Limb (tissue), 2 donors: ENCODE measurements around the gene SCN7A.
A peak's percentile ranks its signal among the peaks of the same experiment; 100 is the strongest.
"Not testable (repeated sequence)": the region's sequence is repeated elsewhere in the genome, so short reads cannot be mapped to it uniquely, and the experiment has no call there.

Source experiments
- DNase-seq, 2 donors: peaks; one replicate each; pipeline ENCODE4 v3.0.0-alpha.2; 2016; ENCODE audit errors: extremely low spot score in 2 of 2

Gene SCN7A

DNA sequence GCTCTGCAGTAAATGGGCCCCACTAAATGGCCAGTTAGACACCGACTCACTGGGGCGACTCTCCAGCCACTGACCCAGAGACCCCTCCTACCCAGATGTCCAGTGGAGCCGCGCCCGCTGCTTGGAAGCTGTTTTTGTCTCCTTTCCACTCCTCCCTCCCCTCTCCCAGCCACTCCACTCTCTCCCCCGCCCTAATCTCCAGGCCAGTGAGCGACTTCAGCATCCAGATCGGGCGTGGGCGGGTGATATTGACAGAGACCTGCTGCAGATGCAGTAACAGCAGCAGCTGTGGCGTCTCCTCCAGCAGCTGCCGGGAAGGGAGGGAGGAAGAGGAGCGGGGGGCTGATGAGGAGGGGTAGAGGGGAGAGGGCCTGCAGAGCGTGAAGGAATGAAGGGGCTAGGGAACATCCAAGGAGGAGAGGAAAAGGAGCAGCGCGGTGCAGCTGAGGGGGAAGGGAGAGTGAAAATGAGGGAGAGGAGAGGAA is at the start of gene SCN7A:
Gene SCN7A, minus strand, starts transcription at position 110 of the 485 bp plus-strand sequence. CDS start 16,553 bp downstream, outside the sequence.
- peak; percentile 80 to 89 for DNase-seq

DNA sequence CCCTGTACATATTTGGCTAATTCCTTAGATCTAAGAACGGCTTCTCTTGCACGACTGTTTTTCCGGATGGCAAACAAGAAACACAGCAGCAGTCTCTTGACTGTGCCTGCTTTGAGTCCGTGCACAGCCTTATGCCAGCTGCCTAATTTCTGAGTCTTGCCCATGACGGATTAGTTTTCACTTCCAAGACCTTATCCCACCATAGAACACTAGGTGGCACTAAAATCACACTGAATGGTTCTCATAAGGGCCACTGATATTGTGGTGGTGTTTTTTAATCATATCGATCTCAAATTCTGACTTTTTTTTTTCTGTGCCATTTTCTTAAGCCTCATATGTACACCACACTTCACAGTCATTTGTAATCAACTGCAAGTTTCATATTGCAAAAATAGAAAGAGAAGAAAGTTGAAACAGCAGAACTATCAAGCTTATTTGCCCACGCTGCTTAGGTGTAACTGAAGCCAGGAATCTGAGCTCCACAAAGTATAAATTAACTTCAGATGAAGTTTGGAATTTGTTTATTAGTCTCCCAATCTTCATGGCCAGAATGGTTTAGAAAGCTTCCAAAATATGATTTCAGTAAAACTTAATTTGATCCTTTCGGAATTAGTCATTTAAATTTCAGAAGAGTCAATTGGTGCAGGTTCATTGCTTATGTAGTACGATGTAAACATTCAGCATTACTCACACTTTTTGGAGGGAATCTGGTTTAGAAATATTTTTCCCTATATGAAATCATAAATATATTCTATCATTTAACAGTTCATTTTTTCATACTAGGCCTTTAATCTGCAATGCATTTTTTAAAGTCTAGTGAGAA is 45.5 kb upstream of the SCN7A start:
- DNase-seq: peak; percentile 50 to 80

DNA sequence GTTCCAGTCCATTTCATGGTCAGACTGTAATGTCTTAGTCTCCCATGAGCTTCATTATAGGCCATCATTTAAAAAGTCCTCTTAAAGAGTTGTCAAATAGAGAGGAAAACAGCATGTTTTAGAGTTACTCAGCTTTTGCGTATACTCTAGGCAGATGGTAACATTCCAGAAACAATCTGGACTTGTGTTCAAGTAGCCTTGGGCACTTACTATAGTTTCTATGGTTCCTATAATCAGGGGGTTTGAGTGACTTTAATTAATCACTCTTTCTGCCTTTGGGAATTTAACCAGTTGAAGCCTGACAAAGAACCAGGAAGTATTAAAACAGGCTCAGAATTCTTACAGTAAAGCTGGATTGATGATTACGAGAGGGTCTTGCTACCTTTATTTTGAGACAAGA is 42.1 kb upstream of the SCN7A start:
- no peak for DNase-seq

DNA sequence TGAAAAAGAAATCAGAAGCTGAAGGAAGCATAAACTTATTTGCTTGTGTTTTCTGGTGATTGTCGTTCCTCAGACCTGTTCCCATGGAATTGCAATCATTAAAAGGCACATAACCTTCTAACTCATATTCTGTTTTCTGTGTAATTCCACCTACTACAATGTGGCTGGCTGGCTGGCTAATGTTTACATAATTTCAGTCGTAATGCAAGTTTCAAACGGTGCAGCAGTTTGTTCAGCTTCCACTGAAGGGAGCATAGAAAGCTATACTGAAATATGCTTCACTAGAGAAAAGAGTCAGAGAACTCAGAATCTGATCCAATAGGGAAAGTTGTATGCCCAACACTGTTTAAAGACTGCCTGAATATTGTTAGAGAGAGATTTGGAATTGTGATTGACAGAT is 27.1 kb upstream of the SCN7A start:
- DNase-seq: no peak

DNA sequence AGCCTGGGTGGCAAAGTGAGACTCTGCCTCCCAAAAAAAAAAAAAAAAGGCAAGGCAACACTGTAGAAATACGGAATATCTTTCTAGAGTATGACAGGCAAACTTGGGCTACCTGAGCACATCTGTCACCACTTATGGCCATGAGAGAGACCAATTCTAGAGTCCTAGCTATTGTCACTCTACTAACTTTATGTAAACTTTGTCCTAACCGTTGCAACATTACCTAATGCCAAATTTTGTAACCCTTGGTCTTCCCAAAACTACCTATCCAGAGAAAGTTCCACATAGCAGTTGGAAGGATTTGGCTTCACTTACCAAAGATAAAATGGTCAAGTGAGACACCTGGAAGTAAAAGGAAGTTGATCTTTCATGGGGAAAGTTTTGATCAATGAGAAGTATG is 26.6 kb upstream of the SCN7A start:
- DNase-seq: no peak

DNA sequence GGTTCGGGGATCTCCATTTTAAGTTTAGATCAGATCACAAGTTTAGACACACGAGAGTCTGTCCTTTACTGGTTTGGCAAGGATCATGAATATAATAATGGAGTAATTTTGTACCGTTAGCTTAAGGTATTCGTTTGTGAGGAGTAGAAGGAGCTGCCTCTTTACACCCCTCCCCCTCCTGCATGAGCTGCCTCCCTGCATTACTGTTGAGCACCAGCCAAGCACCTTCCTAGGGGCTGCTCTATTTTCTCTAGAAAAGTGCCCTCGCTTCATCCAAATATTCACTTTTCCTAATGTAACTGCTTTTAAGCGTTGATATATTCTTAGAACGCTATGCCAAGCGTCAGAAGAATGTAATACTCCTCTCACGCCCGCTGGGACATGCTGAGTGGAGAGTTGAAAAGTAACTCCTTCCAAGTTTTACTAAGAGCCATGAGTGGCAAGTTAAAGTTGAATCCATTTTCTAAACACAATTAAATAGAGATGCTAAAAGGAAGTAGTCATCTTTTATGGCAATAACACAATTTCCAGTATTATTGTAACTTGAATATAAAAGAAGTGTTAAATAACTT is 25.4 kb upstream of the SCN7A start:
- no peak for DNase-seq

DNA sequence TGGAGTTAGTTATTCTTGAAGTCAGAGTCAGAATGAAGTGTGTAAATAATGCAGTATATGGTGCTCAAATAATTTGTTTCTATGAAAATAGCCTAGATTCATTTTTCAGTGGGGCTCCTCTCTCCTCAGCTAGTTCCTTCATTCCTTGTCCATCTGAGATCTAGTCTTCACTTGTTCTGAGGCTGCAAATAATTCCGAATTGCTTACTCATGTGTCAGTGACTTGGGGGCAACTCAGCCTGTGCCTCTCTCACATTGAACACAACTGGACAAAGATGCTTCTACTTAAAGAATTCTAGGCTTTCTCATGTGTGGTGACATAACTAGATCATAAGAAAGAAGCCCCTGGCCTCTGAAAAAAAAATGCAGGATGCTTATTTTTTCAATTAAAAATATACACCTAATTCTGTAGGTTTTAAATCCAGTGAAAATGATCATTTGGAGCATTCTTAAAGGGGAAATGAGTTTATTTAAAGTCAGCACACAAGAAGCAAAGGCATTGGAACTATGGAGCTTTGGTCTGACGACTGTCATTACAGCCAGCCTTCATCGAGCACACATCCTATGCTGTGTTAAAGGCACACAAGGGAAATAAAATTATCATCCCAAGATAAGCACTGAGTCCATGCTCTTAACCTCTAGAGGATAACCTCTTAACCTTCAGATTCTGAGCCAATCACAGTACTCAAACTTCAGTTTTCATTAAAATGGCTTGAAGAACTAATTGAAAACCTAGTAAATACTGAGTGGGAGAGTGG is 24.8 kb upstream of the SCN7A start:
- no peak for DNase-seq

DNA sequence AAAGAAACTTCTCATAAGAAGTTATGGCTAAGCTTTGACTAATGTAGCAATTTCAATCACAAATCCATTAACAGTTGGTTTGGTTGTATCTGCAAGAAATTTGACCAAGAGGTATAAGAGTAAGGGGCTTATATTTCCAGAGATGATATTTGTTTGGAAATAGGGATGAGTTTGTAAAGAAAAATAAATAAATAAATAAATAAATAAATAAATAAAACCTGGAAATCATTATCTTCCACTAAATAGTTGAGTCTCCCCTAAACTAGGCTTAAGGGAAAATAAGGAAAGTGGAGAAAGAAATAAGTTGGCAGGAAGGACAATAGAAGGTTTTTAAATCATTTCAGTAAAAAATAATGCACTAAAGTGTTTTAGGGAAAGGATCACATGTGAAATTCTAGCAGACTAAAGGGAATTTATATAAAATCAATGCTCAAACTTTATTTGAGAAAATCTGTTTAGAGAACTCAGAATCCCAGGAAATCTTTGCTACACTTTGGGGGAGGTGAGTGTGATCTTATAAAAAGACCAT is 23.5 kb upstream of the SCN7A start:
- DNase-seq: no peak

DNA sequence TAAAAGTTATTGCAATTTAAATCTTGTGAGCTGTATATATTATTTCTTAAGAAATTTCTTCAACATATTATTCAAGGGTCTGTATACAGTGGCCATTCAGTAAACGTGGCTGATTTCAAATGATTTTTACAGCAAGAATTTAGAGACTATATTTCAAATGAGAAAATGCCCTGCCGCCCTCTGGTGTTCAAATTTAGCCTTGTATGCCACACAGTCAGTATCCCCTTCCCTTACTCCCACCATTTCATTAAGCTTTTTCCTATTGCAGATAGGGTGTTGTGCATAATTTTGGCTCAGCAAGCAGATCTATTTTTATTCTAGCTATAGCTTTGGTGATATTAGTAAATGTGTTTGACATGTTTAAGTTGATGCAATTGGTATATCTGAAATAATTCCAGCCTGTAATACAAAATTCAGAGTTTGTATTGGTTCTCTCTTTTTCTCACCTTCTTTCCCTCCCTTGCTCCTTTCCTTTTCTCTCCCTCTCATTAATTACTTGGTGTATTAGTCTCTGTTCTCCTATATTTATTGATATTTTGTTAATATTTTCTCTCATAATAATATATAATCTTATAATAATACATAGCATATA is 22.8 kb upstream of the SCN7A start:
- DNase-seq: peak; percentile 47 to 52

DNA sequence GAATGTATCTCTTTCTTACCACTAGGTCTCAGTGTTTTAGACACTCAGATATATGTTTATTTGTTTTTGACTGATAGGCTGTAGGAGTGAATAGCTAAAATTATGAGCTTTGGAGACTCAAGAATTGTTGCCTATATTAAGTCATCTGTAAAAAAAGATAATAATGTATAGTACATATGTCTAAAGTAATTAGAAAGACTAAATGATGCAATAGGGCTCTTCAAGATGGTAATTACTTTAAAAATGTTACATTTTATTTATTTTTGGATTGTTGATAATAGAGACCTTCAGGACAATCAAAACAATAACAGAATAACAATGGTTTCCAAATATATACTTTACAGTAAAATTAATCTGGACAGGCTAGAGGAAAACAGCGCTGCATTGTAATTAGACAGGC is 19.9 kb upstream of the SCN7A start:
- DNase-seq: no peak

DNA sequence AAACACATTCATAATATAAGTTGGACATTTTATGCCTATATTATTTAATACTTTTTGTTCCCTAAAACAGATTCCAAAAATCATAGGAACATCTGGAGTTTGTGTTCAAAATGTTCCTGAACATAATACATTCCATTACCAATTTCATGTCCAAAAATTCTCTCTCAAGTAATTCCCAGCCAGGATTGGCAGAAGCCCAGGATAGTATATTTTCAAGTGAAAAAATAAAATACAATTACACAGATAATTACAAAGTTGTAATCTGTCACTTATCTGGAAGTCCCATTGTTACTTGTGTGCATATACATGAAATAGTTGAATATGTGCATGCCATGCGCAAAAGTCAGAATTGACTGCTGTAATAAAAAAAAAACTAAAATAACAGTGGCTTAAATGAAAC is 5.2 kb upstream of the SCN7A start:
- DNase-seq: peak in 1 of 2 donors; percentile 57

DNA sequence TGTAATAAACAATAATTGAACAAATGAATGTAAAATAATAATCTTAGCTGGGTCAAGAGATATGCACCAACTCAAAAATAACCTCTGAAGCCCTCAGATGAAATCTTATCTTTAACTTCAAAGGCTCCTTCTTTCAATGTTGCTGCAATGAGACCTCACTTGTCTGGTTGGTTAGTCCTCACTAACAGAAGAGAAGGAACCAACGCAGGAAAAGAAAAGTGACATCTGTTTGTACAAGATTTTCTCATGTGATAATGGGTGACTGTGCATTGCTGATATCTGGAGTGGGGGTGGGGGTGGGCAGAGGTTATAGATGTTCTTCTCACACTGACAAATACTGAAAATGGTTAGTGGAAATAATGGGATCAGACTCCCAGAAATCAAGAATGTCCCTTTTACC is 2.6 kb downstream of the SCN7A start:
- DNase-seq: no peak

DNA sequence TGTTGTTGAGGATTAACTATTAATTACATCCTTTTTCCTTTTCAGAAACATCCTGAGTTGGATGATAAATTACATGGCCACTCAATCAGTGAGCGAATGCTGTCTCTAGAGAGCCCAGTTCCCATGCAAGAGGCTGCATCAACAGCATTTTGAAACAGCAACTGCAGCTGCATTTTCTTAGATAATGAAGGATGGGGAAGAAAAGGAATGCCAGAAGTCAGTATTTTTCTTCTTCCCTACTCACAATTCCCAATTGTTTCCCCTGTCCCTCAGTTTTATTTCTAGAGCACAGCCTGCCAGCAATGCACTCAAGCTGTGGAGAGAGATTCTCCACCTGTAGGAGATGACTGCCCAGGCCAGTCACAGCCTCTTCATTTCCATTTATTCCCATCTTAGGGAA is 6.9 kb downstream of the SCN7A start:
- DNase-seq: peak in 1 of 2 donors; percentile 24

DNA sequence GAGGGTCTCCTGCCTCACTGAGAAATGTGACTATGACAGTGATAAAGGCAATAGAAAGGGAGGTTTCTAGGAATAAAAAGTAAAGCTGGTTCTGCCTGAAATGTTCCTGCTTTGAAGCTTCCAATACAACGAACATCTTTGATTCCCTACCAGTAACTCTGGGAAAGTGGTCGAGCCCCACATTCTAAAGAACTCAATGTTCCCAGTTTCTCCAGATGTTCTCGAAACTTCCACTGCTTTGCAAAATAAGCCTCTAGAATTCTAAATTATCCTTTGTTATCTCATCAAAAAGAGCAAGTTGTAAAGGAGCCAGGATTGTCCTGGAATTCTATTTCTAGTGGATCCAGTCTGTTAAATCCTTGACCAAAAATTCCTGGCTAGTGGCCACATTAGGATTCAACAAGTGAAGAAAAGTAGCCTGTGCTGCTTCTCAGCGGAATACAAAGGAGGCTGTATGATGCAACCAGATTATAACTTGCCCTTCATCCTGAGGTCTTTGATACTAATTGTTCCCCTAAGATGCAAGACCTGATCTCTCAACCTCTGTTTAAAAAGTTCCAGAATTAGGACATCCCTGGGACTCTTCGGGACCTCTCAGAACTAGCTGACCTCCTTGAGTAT is 8.4 kb downstream of the SCN7A start:
- DNase-seq: no peak

DNA sequence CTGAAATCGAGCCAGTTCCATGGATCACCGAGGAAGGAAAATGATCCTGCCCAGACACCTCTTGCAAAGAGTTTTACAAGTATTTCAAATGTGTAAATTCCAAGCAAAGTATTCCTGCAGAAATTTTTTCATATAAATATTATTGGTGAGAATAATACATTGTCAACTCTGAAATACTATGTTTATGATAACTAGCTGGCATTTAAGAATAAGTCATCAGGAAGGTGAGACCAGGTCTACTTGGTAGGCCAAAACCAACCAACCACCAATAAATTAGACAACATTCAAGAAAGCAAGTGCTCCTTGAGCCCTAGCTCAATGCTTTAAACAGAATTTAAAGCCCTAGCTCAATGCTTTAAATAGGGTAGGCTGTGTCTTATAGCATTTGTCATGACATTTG is 21.7 kb downstream of the SCN7A start:
- no peak for DNase-seq

DNA sequence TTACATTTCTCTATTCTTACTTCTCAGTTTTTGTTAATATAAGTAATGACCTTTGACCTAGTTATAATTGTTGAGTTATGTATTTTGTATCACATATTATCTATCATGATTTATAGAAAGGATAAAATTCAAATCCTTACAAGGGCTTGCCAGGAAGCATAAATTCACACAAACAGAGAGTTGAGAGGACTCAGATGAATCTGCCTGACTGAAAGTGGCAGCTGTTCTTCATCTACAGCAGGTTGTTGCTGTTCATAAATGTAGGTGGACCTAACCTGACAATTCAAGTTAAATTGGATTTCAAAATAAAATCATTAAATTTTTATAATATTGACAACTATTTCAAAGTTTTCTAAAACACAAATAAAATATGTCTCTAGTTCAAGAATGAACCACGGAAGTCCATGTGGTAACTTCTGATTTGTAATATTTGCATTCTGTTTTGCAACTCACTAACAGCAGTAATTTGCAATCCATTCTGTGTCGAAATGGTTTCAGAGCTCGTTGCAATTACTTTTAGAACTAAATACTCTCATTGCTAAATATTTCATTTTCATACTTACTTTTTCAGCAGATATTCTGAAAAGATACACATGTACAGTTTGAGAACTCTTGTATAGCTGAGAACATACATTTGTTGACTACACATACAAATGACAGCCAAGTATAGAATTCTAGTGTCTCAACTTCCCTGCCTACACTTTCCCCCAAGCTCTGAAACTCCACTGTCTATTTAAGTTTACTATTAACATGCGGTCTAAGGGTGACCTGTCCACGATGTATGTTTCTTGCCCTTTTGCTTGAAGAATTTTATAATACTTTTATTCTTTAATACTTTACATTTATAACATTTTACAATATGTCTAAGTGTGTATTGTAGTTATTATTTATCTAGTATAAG is 25.7 kb downstream of the SCN7A start:
- no peak for DNase-seq

DNA sequence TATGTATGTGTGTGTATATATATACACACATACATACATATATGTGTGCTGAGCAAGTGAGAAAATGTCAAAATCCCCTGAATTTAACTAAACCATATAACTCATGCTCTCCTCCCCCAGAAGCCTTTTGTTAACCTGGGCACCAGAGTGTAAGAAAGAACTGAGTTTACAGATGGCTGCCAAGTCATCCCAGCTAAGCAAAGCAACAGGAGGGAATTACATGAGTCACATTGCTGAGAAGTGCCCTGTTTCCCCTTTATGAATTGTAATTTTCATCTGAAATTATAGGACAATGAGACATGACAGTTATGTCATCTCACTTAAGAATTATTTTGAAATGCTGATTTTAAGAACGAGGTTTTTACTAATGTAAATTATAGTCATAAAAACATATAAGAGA is 29.9 kb downstream of the SCN7A start:
- no peak for DNase-seq

DNA sequence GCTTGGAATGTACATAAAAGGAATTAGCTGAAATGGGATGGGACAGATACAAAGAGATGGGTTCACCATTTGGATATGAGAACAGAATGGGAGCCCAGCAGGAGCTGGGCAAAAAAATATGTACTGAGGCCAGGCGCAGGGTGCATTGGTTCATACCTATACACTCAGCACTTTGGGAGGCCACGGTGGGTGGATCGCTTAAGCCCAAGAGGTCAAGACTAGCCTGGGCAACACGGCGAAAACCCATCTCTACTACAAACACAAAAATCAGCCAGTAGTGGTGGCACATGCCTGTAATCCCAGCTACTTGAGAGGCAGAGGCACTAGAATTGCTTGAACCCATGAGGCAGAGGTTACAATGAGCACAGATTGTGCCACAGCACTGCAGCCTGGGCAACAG is 30.4 kb downstream of the SCN7A start:
- no peak for DNase-seq

DNA sequence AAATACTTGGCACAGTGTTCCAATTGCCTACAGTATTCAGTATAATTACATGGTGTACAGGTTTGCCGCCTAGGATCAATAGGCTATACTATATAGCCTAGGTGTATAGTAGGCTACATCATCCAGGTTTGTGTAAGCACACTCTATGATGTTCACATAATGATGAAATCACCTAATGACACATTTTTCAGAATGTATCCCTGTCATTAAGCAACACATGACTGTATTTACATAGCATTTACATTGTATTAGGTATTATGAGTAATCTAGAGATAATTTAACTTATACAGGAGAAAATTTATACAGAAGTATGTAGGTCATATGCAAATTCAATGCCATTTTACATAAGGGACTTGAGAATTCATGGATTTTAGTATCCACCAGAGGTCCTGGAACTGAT is 35.4 kb downstream of the SCN7A start:
- no peak for DNase-seq

DNA sequence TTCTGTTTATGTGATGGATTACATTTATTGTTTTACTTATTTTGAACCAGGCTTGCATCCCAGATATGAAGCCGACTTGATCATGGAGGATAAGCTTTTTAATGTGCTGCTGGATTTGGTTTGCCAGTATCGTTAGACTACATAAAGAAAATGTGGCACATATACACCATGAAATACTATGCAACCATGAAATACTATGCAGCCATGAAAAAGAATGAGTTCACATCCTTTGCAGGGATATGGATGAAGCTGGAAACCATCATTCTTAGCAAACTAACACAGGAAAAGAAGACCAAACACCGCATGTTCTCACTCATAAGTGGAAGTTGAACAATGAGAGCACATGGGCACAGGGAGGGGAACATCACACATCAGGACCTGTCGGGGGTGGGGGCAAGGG is 38.2 kb downstream of the SCN7A start:
- not testable (repeated sequence) for DNase-seq
